LNCAP (cell line): Measurements from ENCODE around the gene C11orf68.

Source experiments
- TF ChIP-seq, protein P1 (sequence below): fragments of 450-650 bp; IDR thresholded peaks from 2 replicates; pipeline ENCODE4 v1.5.1; 2017; ENCODE audit warnings: mild to moderate bottlenecking

Gene C11orf68

DNA sequence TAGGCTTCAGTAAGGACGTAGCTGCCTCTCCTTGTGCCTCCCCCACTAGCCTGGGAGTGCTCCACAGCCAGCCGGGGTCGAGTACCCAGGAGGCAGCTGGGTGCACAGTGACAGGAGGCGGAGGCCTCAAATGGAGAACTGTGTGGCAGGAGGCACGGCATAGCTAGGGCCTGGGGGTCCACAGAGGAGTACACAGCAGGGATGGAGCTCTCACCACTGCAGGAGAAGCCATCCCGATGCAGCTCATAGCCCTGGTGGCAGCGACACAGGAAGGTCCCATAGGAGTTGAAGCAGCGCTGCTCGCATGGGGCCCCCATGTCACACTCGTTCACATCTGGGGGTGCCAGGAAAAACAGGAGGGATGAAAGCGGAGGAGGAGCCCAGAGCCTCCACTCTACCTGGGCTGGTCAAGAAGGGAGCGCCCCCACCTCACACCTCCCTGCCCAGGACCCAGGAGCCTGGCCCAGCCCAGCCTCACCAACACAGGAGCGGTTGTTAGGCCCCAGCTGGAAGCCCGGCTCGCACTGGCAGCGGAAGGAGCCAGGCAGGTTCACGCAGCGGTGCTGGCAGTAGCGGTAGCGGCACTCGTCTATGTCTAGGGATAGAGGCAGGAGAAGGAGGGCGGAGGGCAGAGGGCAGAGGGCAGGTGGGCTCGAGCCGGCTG lies 49.1 kb downstream of the C11orf68 start:
- TF ChIP-seq, protein P1, sequence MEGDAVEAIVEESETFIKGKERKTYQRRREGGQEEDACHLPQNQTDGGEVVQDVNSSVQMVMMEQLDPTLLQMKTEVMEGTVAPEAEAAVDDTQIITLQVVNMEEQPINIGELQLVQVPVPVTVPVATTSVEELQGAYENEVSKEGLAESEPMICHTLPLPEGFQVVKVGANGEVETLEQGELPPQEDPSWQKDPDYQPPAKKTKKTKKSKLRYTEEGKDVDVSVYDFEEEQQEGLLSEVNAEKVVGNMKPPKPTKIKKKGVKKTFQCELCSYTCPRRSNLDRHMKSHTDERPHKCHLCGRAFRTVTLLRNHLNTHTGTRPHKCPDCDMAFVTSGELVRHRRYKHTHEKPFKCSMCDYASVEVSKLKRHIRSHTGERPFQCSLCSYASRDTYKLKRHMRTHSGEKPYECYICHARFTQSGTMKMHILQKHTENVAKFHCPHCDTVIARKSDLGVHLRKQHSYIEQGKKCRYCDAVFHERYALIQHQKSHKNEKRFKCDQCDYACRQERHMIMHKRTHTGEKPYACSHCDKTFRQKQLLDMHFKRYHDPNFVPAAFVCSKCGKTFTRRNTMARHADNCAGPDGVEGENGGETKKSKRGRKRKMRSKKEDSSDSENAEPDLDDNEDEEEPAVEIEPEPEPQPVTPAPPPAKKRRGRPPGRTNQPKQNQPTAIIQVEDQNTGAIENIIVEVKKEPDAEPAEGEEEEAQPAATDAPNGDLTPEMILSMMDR, result no peak

DNA sequence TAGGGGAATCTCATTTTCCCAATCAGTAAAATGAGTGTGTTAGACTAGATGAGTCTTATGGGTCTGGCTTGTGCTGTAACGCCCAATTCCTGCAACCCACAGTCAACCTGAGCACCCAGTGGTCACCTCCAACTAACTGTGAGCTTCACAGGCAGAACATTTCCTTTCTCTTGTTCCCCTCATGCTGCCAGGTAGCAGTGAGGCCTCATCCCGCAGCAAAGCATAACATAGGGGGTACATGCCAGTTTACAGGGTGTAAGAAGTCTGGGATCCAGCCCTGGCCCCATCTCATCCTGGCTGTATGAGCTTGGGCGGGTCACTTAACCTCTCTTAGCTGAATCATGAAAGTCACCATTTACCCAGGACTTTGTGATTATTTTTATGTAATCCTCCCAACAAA lies 50.0 kb downstream of the C11orf68 start:
- TF ChIP-seq, protein P1, result no peak

DNA sequence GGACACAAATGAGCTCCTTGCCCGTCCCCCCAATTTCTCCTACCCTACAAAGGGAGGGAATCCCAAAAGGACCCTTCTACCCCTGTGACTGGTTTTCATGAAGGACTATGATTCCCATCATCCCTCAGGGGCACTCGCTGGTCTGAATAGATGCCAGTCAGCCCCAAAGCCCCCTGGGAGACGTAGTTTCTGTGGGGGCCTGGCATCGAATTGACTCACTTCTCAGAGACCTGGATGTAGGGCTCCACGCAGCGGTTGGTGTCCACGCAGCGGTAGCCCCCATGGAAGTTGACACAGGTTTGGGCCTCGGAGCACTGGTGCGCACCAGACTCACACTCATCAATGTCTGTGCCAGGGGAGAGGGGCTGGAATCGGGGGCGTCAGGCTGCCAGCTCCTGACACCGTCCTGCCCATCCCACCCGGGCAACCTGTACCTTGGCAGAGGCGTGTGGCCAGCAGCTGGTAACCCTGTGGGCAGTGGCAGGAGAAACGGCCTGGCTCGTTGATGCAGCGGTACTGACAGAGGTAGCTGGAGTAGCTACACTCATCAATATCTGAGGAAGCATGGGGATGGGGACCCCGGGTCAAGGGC lies 50.7 kb downstream of the C11orf68 start:
- TF ChIP-seq, protein P1, result no peak

DNA sequence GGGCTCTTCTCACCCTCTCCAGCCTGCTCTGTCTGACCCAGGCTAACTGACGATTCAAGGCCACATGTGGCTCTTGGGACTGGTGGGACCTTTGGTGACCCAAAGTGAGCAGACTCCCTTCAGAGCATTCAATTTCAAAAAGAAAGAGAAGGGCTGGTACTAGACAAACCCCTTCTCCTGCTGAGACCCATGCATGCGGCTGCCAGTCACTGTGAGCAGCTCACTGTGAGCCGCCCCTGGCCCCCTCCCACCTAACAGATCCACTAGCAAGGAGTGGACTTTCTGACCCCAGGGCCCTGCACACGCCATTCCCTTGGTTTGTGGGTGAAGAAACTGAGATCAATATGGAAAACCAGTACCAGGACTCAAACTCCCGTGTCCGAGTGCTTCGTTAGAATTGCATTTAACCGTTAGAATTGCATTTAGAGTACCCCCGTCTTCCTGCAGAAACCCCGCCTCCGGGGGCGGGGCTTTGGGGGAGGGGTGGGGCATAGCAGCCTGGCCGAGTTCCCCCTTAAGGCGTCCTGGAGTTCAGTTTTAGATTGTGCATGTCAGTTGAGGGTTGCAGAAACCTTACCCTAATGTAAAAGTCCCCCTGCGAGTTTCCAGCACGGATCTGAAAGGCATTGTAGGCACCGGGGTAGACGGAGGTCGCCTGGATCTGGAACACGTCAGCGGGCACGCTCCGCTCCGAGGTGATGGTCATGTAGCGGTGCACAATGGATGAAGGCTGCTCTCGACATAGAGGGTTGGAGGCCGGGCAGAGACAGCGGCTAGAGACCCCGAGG lies 51.4 kb downstream of the C11orf68 start:
- TF ChIP-seq, protein P1, result no peak
